GM12878 (cell line): ENCODE measurements around the gene GFRA1. TPM values are rescaled to one million over a fixed set of nuclear protein-coding genes. Genes with fewer than 3 reads are reported as not detected.

ENCODE experiments used
- ATAC-seq: fragments of 200-7000 bp; cut with Tn5 transposase; 3 replicates; pipeline ENCODE4 v1.9.1; 2020; ENCODE audit warnings: mild to moderate bottlenecking, moderate library complexity
- BruUV-seq: library from RNA; stranded (reverse); fragments of 400-500 nt; replicated peaks from 2 replicates; lab custom pipeline; 2021; lab: Mats Ljungman, UMichigan
- CTCF ChIA-PET: fragments of 300-600 bp; sonication (Branson Sonifier 250); formaldehyde crosslinking; extraction: SDS; loops from one replicate; lab custom pipeline; 2021; ENCODE audit warnings: inconsistent platforms; lab: Yijun Ruan, JAX
- POLR2A ChIA-PET: fragments of 350-600 bp; formaldehyde crosslinking; extraction: SDS; loops from one replicate; lab custom pipeline; 2021; ENCODE audit warnings: inconsistent platforms; lab: Charles Lee
- RAD21 ChIA-PET: fragments of 300-600 bp; sonication (Branson Sonifier 250); formaldehyde crosslinking; loops from one replicate; lab custom pipeline; 2023; ENCODE audit warnings: antibody characterized with exemption; ENCODE audit not compliant: unreplicated experiment; lab: Charles Lee
- SMC1A ChIA-PET: fragments of 300-600 bp; sonication (Branson Sonifier 250); formaldehyde crosslinking; loops from one replicate; lab custom pipeline; 2023; ENCODE audit not compliant: unreplicated experiment, uncharacterized antibody; lab: Charles Lee
- DNase-seq: peaks from one replicate; pipeline ENCODE4 v3.0.0-alpha.2; 2011; ENCODE audit warnings: low read depth, low spot score
- FAIRE-seq: peaks from 3 replicates; lab custom pipeline; 2011; peaks lifted over from hg19 to GRCh38; lab: Jason Lieb, UNC
- H2AFZ ChIP-seq: 2 replicates; pipeline ENCODE4 v1.6.0; 2011; ENCODE audit warnings: low read depth, low read length, control low read depth; ENCODE audit not compliant: control insufficient read depth
- H3K27ac ChIP-seq: 2 replicates; pipeline ENCODE4 v1.5.1; 2011; ENCODE audit warnings: control low read depth; ENCODE audit not compliant: control insufficient read depth, insufficient read depth
- H3K27me3 ChIP-seq, 2 experiments: replicated peaks in 1 of 2; 2 replicates each; pipeline versions ENCODE4 v1.6.0 to v1.6.1; 2011; ENCODE audit warnings: low read length in 1 of 2; ENCODE audit not compliant: control insufficient read depth in 2 of 2, insufficient read depth in 2 of 2
- H3K36me3 ChIP-seq, 2 experiments: 2 replicates each; pipeline ENCODE4 v1.5.1; 2011; ENCODE audit warnings: low read length in 1 of 2; ENCODE audit not compliant: control insufficient read depth in 2 of 2, insufficient read depth in 2 of 2
- H3K4me1 ChIP-seq: 2 replicates; pipeline ENCODE4 v1.6.1; 2011; ENCODE audit warnings: mild to moderate bottlenecking, low read length, moderate library complexity, mixed read lengths; ENCODE audit not compliant: control insufficient read depth, insufficient read depth
- H3K4me2 ChIP-seq: 2 replicates; pipeline ENCODE4 v1.6.0; 2011; ENCODE audit warnings: control low read depth; ENCODE audit not compliant: control insufficient read depth, insufficient read depth
- H3K4me3 ChIP-seq: fragments of 200-600 bp; sonication (generic); 2 replicates; pipeline ENCODE4 v1.5.1; 2016
- H3K79me2 ChIP-seq: 2 replicates; pipeline ENCODE4 v1.6.0; 2011; ENCODE audit warnings: low read length; ENCODE audit not compliant: control insufficient read depth, insufficient read depth
- H3K9ac ChIP-seq: 2 replicates; pipeline ENCODE4 v1.8.0; 2011; ENCODE audit warnings: low read length, control low read depth, mixed read lengths; ENCODE audit not compliant: control insufficient read depth, insufficient read depth
- H3K9me3 ChIP-seq: replicated peaks from 3 replicates; pipeline ENCODE4 v1.5.1; 2011; ENCODE audit warnings: mild to moderate bottlenecking, low read length; ENCODE audit not compliant: control insufficient read depth, insufficient read depth
- H4K20me1 ChIP-seq: 2 replicates; pipeline ENCODE4 v1.6.0; 2011; ENCODE audit not compliant: control insufficient read depth, insufficient read depth
- BMI1 ChIP-seq: fragments of 450-650 bp; IDR thresholded peaks from 2 replicates; pipeline ENCODE4 v1.6.1; 2016; ENCODE audit warnings: mild to moderate bottlenecking, moderate library complexity, borderline replicate concordance
- DPF2 ChIP-seq: fragments of 450-650 bp; IDR thresholded peaks from 2 replicates; pipeline ENCODE4 v1.6.1; 2017; ENCODE audit warnings: mild to moderate bottlenecking
- HDAC2 ChIP-seq: fragments of 200-600 bp; sonication (generic); IDR thresholded peaks from 2 replicates; pipeline ENCODE4 v1.6.1; 2017
- HDAC6 ChIP-seq: fragments of 200-600 bp; sonication (generic); IDR thresholded peaks from one replicate; pipeline ENCODE4 v1.8.0; 2017; ENCODE audit warnings: antibody characterized with exemption; ENCODE audit not compliant: unreplicated experiment
- MEF2A ChIP-seq: IDR thresholded peaks from 2 replicates; pipeline ENCODE4 v1.6.1; 2011; ENCODE audit warnings: low read depth, mild to moderate bottlenecking, low read length, moderate library complexity; ENCODE audit not compliant: insufficient read depth
- MXI1 ChIP-seq: fragments of 150-350 bp; IDR thresholded peaks from 2 replicates; pipeline ENCODE4 v1.6.1; 2011; ENCODE audit warnings: low read depth, mild to moderate bottlenecking, inconsistent platforms, low read length, improper control_type of control experiment
- MYB ChIP-seq: fragments of 150-350 bp; IDR thresholded peaks from 2 replicates; pipeline ENCODE4 v1.6.1; 2014; ENCODE audit warnings: mild to moderate bottlenecking, low read depth, low read length, borderline replicate concordance
- RBBP5 ChIP-seq: fragments of 200-600 bp; sonication (generic); conservative IDR thresholded peaks from 2 replicates; pipeline ENCODE4 v1.6.1; 2016
- RCOR1 ChIP-seq: conservative IDR thresholded peaks from 2 replicates; pipeline ENCODE4 v1.6.1; 2012; ENCODE audit warnings: low read depth, low read length, improper control_type of control experiment
- SPI1 ChIP-seq: IDR thresholded peaks from 2 replicates; pipeline ENCODE4 v1.6.1; 2011; ENCODE audit warnings: low read depth, mild to moderate bottlenecking, low read length, moderate library complexity, borderline replicate concordance; ENCODE audit not compliant: insufficient read depth
- TAF1 ChIP-seq: IDR thresholded peaks from 2 replicates; pipeline ENCODE4 v1.6.1; 2011; ENCODE audit warnings: mild to moderate bottlenecking, low read depth, low read length, borderline replicate concordance
- WGBS: methylation state at CpG from one replicate; pipeline ENCODE4 v1.1.6; 2016; ENCODE audit warnings: low lambda C conversion rate; ENCODE audit not compliant: insufficient replicate concordance, insufficient coverage; ENCODE audit errors: missing lambda C conversion rate; 5-methylcytosine and 5-hydroxymethylcytosine counted together
- in situ Hi-C: fragments of 300-500 bp; cut with MboI; formaldehyde crosslinking; loops from 9 replicates; pipeline ENCODE4 v1.14.3; 2018; ENCODE audit warnings: mixed read lengths
- intact Hi-C: fragments of 100-400 bp; cut with micrococcal nuclease; formaldehyde crosslinking; loops from one replicate; pipeline ENCODE4 v1.14.2; 2022; ENCODE audit not compliant: unreplicated experiment
- polyA plus RNA-seq, 11 experiments: library from polyadenylated mRNA; depleted of rRNA in 4 of 11; unstranded in 6 of 11; stranded (reverse) in 5 of 11; fragments of >200 nt; fragmentation: Nextera tagmentation in 4 of 11; fragmentation: Illumina TruSeq in 1 of 11; extraction: Ambion mirVana in 4 of 11; extraction: Trizol in 1 of 11; gene quantifications; 1 replicate in 1 of 11; 2 replicates in 10 of 11; pipeline versions ENCODE4 v1.2.1 to v1.2.3, GENCODE V29; 2011 to 2016; ENCODE audit warnings: inconsistent platforms in 2 of 11, missing spikeins in 2 of 11, low read depth in 1 of 11
- total RNA-seq, 4 experiments: library from RNA; depleted of rRNA in 3 of 4; stranded (reverse); fragments of >200 nt in 3 of 4; fragmentation: Illumina TruSeq in 1 of 4; extraction: Trizol in 1 of 4; gene quantifications; 2 replicates each; pipeline versions ENCODE4 v1.2.1 to v1.2.3, GENCODE V29; 2013 to 2021
- TF ChIP-seq, protein P1 (sequence below): fragments of 450-650 bp; IDR thresholded peaks from 2 replicates; pipeline ENCODE4 v1.6.1; 2016; ENCODE audit warnings: mild to moderate bottlenecking, moderate library complexity, borderline replicate concordance
- TF ChIP-seq, protein P2 (sequence below): IDR thresholded peaks from 2 replicates; pipeline ENCODE4 v1.6.1; 2011; ENCODE audit warnings: low read depth, mild to moderate bottlenecking, low read length, moderate library complexity, borderline replicate concordance; ENCODE audit errors: extremely low read depth

GFRA1 gene
- total and polyA plus RNA-seq, 10 of the 15 experiments (the other 5 are each of a cell fraction or from before 2014, with no cell fraction given), result 0.05 to 0.19 TPM; not detected in 8

DNA sequence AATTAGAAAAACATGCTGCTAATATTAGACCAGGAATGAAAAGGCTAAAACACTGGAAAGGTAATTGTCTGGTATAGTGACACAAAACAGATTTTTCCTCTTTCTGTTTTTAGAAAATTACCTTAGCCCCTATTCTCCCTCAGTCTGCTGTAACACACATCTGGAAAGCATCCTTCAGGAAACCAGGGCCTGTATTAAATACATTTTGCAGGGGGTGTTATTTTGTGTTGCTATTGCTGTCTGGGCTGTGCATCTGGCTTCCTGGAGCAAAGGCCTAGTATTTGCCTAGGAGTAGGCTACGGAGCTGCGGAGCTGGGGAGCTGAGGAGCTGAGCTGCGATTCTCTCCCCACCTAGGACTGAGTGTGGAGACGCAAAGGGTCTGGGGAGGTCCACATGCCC, 169.3 kb downstream of the GFRA1 start:
- Histone ChIP-seq H3K4me1 (no peaks in the 10 kb centered on the region), H3K4me2 (no peak overlapping the region), H3K27ac (no peak overlapping the region), H3K79me2 (no peaks in the 10 kb centered on the region), H4K20me1 (no peaks in the 10 kb centered on the region), H3K4me3 (no peak overlapping the region), H3K9ac (no peak overlapping the region), H2AFZ (no peak overlapping the region), H3K9me3 (no peaks in the 10 kb centered on the region), H3K27me3 (no peaks in the 10 kb centered on the region; a peak in 1 of 4 replicates), H3K36me3 (no peaks in the 10 kb centered on the region)
- WGBS, result 52% methylated on average over 4 of the region's 4 CpGs
- intact Hi-C loops, result no loop called here
- ATAC-seq (no peak), DNase-seq (no peak), FAIRE-seq (no peak)
- ChIA-PET CTCF (no interaction called here), POLR2A (no interaction called here), RAD21 (no interaction called here), SMC1A (no interaction called here)
- BruUV-seq, result no TSS peak
- TF ChIP-seq MYB (no peak), MXI1 (no peak), BMI1 (no peak), HDAC2 (no peak), HDAC6 (no peak), MEF2A (no peak), RBBP5 (no peak), TAF1 (no peak), SPI1 (no peak), RCOR1 (no peak), DPF2 (no peak)
- TF ChIP-seq, protein P1, sequence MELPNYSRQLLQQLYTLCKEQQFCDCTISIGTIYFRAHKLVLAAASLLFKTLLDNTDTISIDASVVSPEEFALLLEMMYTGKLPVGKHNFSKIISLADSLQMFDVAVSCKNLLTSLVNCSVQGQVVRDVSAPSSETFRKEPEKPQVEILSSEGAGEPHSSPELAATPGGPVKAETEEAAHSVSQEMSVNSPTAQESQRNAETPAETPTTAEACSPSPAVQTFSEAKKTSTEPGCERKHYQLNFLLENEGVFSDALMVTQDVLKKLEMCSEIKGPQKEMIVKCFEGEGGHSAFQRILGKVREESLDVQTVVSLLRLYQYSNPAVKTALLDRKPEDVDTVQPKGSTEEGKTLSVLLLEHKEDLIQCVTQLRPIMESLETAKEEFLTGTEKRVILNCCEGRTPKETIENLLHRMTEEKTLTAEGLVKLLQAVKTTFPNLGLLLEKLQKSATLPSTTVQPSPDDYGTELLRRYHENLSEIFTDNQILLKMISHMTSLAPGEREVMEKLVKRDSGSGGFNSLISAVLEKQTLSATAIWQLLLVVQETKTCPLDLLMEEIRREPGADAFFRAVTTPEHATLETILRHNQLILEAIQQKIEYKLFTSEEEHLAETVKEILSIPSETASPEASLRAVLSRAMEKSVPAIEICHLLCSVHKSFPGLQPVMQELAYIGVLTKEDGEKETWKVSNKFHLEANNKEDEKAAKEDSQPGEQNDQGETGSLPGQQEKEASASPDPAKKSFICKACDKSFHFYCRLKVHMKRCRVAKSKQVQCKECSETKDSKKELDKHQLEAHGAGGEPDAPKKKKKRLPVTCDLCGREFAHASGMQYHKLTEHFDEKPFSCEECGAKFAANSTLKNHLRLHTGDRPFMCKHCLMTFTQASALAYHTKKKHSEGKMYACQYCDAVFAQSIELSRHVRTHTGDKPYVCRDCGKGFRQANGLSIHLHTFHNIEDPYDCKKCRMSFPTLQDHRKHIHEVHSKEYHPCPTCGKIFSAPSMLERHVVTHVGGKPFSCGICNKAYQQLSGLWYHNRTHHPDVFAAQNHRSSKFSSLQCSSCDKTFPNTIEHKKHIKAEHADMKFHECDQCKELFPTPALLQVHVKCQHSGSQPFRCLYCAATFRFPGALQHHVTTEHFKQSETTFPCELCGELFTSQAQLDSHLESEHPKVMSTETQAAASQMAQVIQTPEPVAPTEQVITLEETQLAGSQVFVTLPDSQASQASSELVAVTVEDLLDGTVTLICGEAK, result no peak
- TF ChIP-seq, protein P2, sequence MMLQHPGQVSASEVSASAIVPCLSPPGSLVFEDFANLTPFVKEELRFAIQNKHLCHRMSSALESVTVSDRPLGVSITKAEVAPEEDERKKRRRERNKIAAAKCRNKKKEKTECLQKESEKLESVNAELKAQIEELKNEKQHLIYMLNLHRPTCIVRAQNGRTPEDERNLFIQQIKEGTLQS, result no peak
- in situ Hi-C loops, result no loop called here
